ENCODE measurements around the gene SBF2.

The SBF2 gene

DNA sequence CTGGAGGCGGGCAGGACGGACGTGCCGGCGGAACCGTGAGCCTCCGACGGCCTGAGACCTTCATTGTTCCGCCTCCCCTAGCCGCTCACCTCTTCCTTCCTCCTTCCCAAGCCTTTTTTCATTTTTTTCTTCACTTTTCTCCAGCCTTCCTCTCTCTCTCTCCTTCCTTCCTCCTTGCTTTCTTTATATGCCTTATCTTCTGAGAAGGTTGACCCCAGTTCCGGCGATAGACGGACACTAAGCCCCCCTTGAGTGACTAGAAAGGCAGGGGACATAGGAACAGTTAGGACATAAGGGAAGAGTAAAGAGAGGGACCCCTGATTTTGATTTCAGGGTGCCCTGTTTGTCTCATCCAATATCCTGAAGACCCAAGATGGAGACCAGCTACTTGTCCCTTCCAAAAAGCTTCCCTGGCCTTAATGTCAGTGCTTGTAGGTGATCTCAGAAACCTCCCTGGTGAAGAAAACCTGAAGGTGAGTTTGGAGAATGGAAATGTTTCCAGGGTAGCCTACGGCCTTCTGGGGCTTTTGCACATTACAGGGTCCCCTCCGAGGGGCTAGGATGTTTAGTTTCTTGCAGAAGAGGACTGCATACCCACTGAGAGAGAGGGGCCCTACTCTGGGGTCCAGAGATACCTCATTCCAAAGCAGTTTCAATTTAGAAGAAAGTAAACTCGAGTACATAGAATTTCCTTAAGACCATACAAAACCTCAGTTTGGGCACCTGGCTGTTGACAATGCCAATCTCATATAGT, 14.4 kb upstream of the SBF2 start:
- DNase-seq: no peak

GRCh38 chr11:10307400-10308200, 13.6 kb upstream of the SBF2 start:
- Histone ChIP-seq H3K79me2 (ENCODE audit: insufficient read depth, low read length) (no peaks in the 10 kb centered on the region), H3K36me3 (ENCODE audit: insufficient read depth, low read length) (peaks cover 3% of the 10 kb centered on the region; the same call in 1 of the 2 replicates), H3K9me3 (ENCODE audit: insufficient read depth, low read length, severe bottlenecking) (no peaks in the 10 kb centered on the region), H3K4me1 (ENCODE audit: insufficient read depth, low read length) (peaks cover 79% of the 10 kb centered on the region), H3K27me3 (ENCODE audit: insufficient read depth, low read length, poor library complexity) (peaks cover 44% of the 10 kb centered on the region), H4K20me1 (ENCODE audit: insufficient read depth, low read length) (peaks cover 5% of the 10 kb centered on the region), H3K4me3 (ENCODE audit: low read depth in 1 of 2, low read length in 2 of 2) (peak overlapping the region; percentile 1 to 54; a peak in 3 of 4 replicates), H3K27ac (ENCODE audit: low read length) (peak overlapping the region; percentile 67), H2AFZ (ENCODE audit: low read depth, low read length) (peak overlapping the region; percentile 78), H3K4me2 (ENCODE audit: insufficient read depth, low read length) (peak overlapping the region; percentile 88), H3K9ac (ENCODE audit: low read depth, low read length) (peak overlapping the region; percentile 55)
- TF ChIP-seq EZH2 (IDR thresholded peaks at IDR 0.05; ENCODE audit: borderline replicate concordance, low read depth, low read length, severe bottlenecking) (no peak), CTCF (IDR thresholded peaks at IDR 0.05; ENCODE audit: borderline replicate concordance, extremely low read depth, low read length, poor library complexity, severe bottlenecking) (peak; percentile 97)
- DNase-seq (peak; percentile 81), ATAC-seq (ENCODE audit: insufficient read depth, low read depth) (peak; percentile 79)

More for the DNA sequence above, 14.4 kb upstream of the SBF2 start:
- H3K4me3 ChIP-seq (ENCODE audit: low read depth in 1 of 2, low read length in 2 of 2): peak overlapping the region in 1 of 2 experiments; percentile 54; a peak in 3 of 4 replicates
- peak overlapping the region; percentile 78 for H2AFZ ChIP-seq (ENCODE audit: low read depth, low read length)
- H3K4me1 ChIP-seq (ENCODE audit: insufficient read depth, low read length): peaks cover 72% of the 10 kb centered on the region
- ATAC-seq (ENCODE audit: insufficient read depth, low read depth): no peak
- H3K36me3 ChIP-seq (ENCODE audit: insufficient read depth, low read length): peaks cover 3% of the 10 kb centered on the region; the same call in 1 of the 2 replicates
- H3K27me3 ChIP-seq (ENCODE audit: insufficient read depth, low read length, poor library complexity): peaks cover 36% of the 10 kb centered on the region
- H3K9me3 ChIP-seq (ENCODE audit: insufficient read depth, low read length, severe bottlenecking): no peaks in the 10 kb centered on the region
- H3K79me2 ChIP-seq (ENCODE audit: insufficient read depth, low read length): no peaks in the 10 kb centered on the region
- H3K9ac ChIP-seq (ENCODE audit: low read depth, low read length): peak overlapping the region; percentile 55
- H3K27ac ChIP-seq (ENCODE audit: low read length): peak overlapping the region; percentile 67
- peaks cover 5% of the 10 kb centered on the region for H4K20me1 ChIP-seq (ENCODE audit: insufficient read depth, low read length)
- peak overlapping the region; percentile 88 for H3K4me2 ChIP-seq (ENCODE audit: insufficient read depth, low read length)
- TF ChIP-seq EZH2 (IDR thresholded peaks at IDR 0.05; ENCODE audit: borderline replicate concordance, low read depth, low read length, severe bottlenecking) (no peak), CTCF (IDR thresholded peaks at IDR 0.05; ENCODE audit: borderline replicate concordance, extremely low read depth, low read length, poor library complexity, severe bottlenecking) (no peak)

DNA sequence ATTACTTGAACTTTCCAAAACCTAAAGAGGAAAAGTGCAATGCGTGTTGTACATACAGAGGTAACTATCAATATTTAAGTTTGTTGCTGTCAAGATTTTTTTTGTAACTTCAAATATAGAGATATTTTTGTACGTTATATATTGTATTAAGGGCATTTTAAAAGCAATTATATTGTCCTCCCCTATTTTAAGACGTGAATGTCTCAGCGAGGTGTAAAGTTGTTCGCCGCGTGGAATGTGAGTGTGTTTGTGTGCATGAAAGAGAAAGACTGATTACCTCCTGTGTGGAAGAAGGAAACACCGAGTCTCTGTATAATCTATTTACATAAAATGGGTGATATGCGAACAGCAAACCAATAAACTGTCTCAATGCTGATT, 13.0 kb upstream of the SBF2 start:
- Histone ChIP-seq H3K9ac (ENCODE audit: low read depth, low read length) (peak overlapping the region; percentile 55; the same call in 1 of the 2 replicates), H3K27ac (ENCODE audit: low read length) (no peak overlapping the region), H3K9me3 (ENCODE audit: insufficient read depth, low read length, severe bottlenecking) (no peaks in the 10 kb centered on the region), H3K36me3 (ENCODE audit: insufficient read depth, low read length) (peaks cover 3% of the 10 kb centered on the region; the same call in 1 of the 2 replicates), H3K4me1 (ENCODE audit: insufficient read depth, low read length) (peaks cover 84% of the 10 kb centered on the region), H3K4me3 (ENCODE audit: low read depth in 1 of 2, low read length in 2 of 2) (peak overlapping the region in 1 of 2 experiments; percentile 68; a peak in 1 of 4 replicates), H3K79me2 (ENCODE audit: insufficient read depth, low read length) (no peaks in the 10 kb centered on the region), H3K4me2 (ENCODE audit: insufficient read depth, low read length) (peak overlapping the region; percentile 88), H4K20me1 (ENCODE audit: insufficient read depth, low read length) (peaks cover 5% of the 10 kb centered on the region), H2AFZ (ENCODE audit: low read depth, low read length) (no peak overlapping the region), H3K27me3 (ENCODE audit: insufficient read depth, low read length, poor library complexity) (peaks cover 50% of the 10 kb centered on the region)
- DNase-seq (no peak), ATAC-seq (ENCODE audit: insufficient read depth, low read depth) (no peak)
- TF ChIP-seq CTCF (IDR thresholded peaks at IDR 0.05; ENCODE audit: borderline replicate concordance, extremely low read depth, low read length, poor library complexity, severe bottlenecking) (no peak), EZH2 (IDR thresholded peaks at IDR 0.05; ENCODE audit: borderline replicate concordance, low read depth, low read length, severe bottlenecking) (no peak)
